Muscle layer of duodenum (tissue), 2 donors: ENCODE data around the gene GPX6.
A peak's percentile ranks its signal among the peaks of the same experiment; 100 is the strongest.

ENCODE experiments used
- H3K27ac ChIP-seq: one replicate; pipeline ENCODE4 v1.7.0; 2013; ENCODE audit warnings: mild to moderate bottlenecking, low read length
- H3K27me3 ChIP-seq: one replicate; pipeline ENCODE4 v1.7.0; 2013; ENCODE audit warnings: low read depth, mild to moderate bottlenecking, control low read depth, low read length
- H3K36me3 ChIP-seq, 2 donors: one replicate each; pipeline ENCODE4 v1.7.0; 2013; ENCODE audit warnings: low read length in 2 of 2, control low read depth in 1 of 2, mild to moderate bottlenecking in 1 of 2; ENCODE audit not compliant: insufficient read depth in 2 of 2, control insufficient read depth in 1 of 2
- H3K4me1 ChIP-seq, 2 donors: one replicate each; pipeline ENCODE4 v1.7.0; 2013; ENCODE audit warnings: low read length in 2 of 2, mild to moderate bottlenecking in 2 of 2, control low read depth in 1 of 2, moderate library complexity in 1 of 2; ENCODE audit not compliant: insufficient read depth in 2 of 2, control insufficient read depth in 1 of 2
- H3K4me3 ChIP-seq, 2 donors: one replicate each; pipeline ENCODE4 v1.7.0; 2013; ENCODE audit warnings: low read length in 2 of 2, low read depth in 1 of 2, mild to moderate bottlenecking in 1 of 2
- H3K9me3 ChIP-seq, 2 donors: one replicate each; pipeline ENCODE4 v1.7.0; 2013; ENCODE audit warnings: low read length in 2 of 2, control low read depth in 1 of 2, mild to moderate bottlenecking in 1 of 2; ENCODE audit not compliant: control insufficient read depth in 1 of 2
- donor health status: healthy.

The GPX6 gene

GRCh38 chr6:28542440-28543296, 27.1 kb upstream of the GPX6 start:
- no peaks in the 10 kb centered on the region for H3K9me3 ChIP-seq
- H3K36me3 ChIP-seq, result no peaks in the 10 kb centered on the region
- H3K27me3 ChIP-seq, result no peaks in the 10 kb centered on the region
- peak overlapping the region in 1 of 2 donors; percentile 27 for H3K4me3 ChIP-seq
- no peak overlapping the region for H3K27ac ChIP-seq
- H3K4me1 ChIP-seq, result no peaks in the 10 kb centered on the region

GRCh38 chr6:28541996-28542395, 26.4 kb upstream of the GPX6 start:
- no peaks in the 10 kb centered on the region for H3K36me3 ChIP-seq
- H3K4me1 ChIP-seq, result no peaks in the 10 kb centered on the region
- no peak overlapping the region for H3K27ac ChIP-seq
- H3K27me3 ChIP-seq, result no peaks in the 10 kb centered on the region
- no peaks in the 10 kb centered on the region for H3K9me3 ChIP-seq
- no peak overlapping the region for H3K4me3 ChIP-seq

- Histone ChIP-seq H3K4me3 (no peak overlapping the region), H3K4me1 (no peaks in the 10 kb centered on the region), H3K9me3 (no peaks in the 10 kb centered on the region), H3K27me3 (no peaks in the 10 kb centered on the region), H3K36me3 (no peaks in the 10 kb centered on the region), H3K27ac (no peak overlapping the region)
Observed at GRCh38 chr6:28537509-28538140, 22.0 kb upstream of the GPX6 start.

- Histone ChIP-seq H3K27me3 (no peaks in the 10 kb centered on the region), H3K27ac (no peak overlapping the region), H3K4me3 (peak overlapping the region in 1 of 2 donors; percentile 22)
Observed at GRCh38 chr6:28537065-28537464, 21.5 kb upstream of the GPX6 start.

GRCh38 chr6:28534875-28535274, 19.3 kb upstream of the GPX6 start:
- Histone ChIP-seq H3K36me3 (no peaks in the 10 kb centered on the region), H3K27me3 (peaks cover 4% of the 10 kb centered on the region), H3K9me3 (no peaks in the 10 kb centered on the region), H3K27ac (no peak overlapping the region), H3K4me1 (no peaks in the 10 kb centered on the region), H3K4me3 (no peak overlapping the region)

More at GRCh38 chr6:28537065-28537464, 21.5 kb upstream of the GPX6 start:
- H3K9me3 ChIP-seq, result no peaks in the 10 kb centered on the region
- no peaks in the 10 kb centered on the region for H3K4me1 ChIP-seq
- no peaks in the 10 kb centered on the region for H3K36me3 ChIP-seq

- Histone ChIP-seq H3K27ac (no peak overlapping the region), H3K4me1 (no peaks in the 10 kb centered on the region), H3K9me3 (no peaks in the 10 kb centered on the region), H3K27me3 (peaks cover 4% of the 10 kb centered on the region), H3K36me3 (no peaks in the 10 kb centered on the region), H3K4me3 (no peak overlapping the region)
Observed at GRCh38 chr6:28534306-28534705, 18.7 kb upstream of the GPX6 start.

- H3K9me3 ChIP-seq, result no peaks in the 10 kb centered on the region
- no peaks in the 10 kb centered on the region for H3K4me1 ChIP-seq
- no peak overlapping the region for H3K27ac ChIP-seq
- H3K4me3 ChIP-seq, result no peak overlapping the region
- no peaks in the 10 kb centered on the region for H3K36me3 ChIP-seq
- H3K27me3 ChIP-seq, result peaks cover 4% of the 10 kb centered on the region
Observed at GRCh38 chr6:28531479-28532128, 16.0 kb upstream of the GPX6 start.

- no peaks in the 10 kb centered on the region for H3K36me3 ChIP-seq
- H3K4me1 ChIP-seq, result no peaks in the 10 kb centered on the region
- no peak overlapping the region for H3K4me3 ChIP-seq
- H3K9me3 ChIP-seq, result no peaks in the 10 kb centered on the region
- H3K27me3 ChIP-seq, result peaks cover 4% of the 10 kb centered on the region
- no peak overlapping the region for H3K27ac ChIP-seq
Observed at GRCh38 chr6:28530777-28531176, 15.2 kb upstream of the GPX6 start.

- Histone ChIP-seq H3K9me3 (no peaks in the 10 kb centered on the region), H3K4me3 (no peak within 1 kb of the TSS), H3K27me3 (peaks cover under 1% of the 10 kb centered on the region), H3K36me3 (no peaks in the 10 kb centered on the region), H3K27ac (no peak within 1 kb of the TSS), H3K4me1 (no peaks in the 10 kb centered on the region)
Observed at GRCh38 chr6:28525496-28526039, 10.0 kb upstream of the GPX6 start, which contains the start of gene GPX5. Gene GPX5, plus strand, starts transcription at chr6:28525881. Its CDS starts 133 bp downstream, at chr6:28526014.

- Histone ChIP-seq H3K9me3 (no peaks in the 10 kb centered on the region), H3K36me3 (no peaks in the 10 kb centered on the region), H3K4me3 (no peak overlapping the region), H3K27ac (no peak overlapping the region), H3K4me1 (no peaks in the 10 kb centered on the region), H3K27me3 (no peaks in the 10 kb centered on the region)
Observed at GRCh38 chr6:28523241-28523622, 7.6 kb upstream of the GPX6 start.

GRCh38 chr6:28522594-28523240, 7.1 kb upstream of the GPX6 start:
- H3K27ac ChIP-seq, result no peak overlapping the region
- H3K4me1 ChIP-seq, result no peaks in the 10 kb centered on the region
- H3K36me3 ChIP-seq, result no peaks in the 10 kb centered on the region
- no peak overlapping the region for H3K4me3 ChIP-seq
- H3K27me3 ChIP-seq, result no peaks in the 10 kb centered on the region
- no peaks in the 10 kb centered on the region for H3K9me3 ChIP-seq
